NCI-H1694 treated with DMSO at 0.1 percent for 48 hours (cell line): Measurements from ENCODE around the gene MAP3K10.
A peak's percentile ranks its signal among the peaks of the same experiment; 100 is the strongest.
"Not testable (repeated sequence)": the region's sequence is repeated elsewhere in the genome, so short reads cannot be mapped to it uniquely, and the experiment has no call there.

Experiments
- DNase-seq: peaks from one replicate; lab custom pipeline; 2025; lab: John Stamatoyannopoulos, UW

The MAP3K10 gene

DNA sequence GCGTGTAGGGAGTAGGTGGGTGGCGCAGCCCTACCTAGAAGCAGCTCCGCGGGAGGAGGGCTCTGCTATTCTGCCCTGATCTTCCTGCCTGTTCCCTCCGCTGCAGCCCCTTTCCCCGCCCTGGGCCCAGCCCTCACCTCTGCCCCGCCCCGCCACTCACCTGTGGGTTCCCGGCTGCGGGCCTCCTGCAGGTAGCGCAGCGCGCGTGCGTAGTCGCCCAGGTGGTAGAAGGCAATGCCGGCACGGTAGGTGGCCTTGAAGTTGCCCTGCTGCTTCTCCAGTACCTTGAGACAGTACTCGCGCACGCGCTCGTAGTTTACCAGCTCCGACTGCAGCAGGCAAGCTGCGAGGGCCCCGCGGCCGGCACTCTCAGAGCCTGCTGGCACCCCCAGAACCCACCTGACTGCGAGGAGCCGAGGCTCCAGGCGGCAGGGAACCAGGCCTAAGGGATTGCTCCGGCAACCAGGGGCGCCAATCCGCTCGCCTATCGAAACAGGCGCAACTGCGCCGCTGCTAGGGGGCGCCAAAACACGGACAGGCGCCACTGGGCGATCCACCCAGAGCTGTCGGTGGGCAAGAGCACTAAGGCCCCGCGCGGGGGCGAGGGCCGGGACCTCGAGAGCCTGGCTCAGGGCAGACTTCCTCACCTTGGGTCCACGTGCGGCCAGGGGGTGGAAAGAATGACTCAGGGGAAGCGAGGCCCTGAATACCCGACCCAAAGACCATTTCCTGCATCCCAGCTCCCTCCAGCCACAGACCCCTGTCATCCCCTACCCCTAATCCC lies 26.0 kb downstream of the MAP3K10 start:
- peak; percentile 6 for DNase-seq

DNA sequence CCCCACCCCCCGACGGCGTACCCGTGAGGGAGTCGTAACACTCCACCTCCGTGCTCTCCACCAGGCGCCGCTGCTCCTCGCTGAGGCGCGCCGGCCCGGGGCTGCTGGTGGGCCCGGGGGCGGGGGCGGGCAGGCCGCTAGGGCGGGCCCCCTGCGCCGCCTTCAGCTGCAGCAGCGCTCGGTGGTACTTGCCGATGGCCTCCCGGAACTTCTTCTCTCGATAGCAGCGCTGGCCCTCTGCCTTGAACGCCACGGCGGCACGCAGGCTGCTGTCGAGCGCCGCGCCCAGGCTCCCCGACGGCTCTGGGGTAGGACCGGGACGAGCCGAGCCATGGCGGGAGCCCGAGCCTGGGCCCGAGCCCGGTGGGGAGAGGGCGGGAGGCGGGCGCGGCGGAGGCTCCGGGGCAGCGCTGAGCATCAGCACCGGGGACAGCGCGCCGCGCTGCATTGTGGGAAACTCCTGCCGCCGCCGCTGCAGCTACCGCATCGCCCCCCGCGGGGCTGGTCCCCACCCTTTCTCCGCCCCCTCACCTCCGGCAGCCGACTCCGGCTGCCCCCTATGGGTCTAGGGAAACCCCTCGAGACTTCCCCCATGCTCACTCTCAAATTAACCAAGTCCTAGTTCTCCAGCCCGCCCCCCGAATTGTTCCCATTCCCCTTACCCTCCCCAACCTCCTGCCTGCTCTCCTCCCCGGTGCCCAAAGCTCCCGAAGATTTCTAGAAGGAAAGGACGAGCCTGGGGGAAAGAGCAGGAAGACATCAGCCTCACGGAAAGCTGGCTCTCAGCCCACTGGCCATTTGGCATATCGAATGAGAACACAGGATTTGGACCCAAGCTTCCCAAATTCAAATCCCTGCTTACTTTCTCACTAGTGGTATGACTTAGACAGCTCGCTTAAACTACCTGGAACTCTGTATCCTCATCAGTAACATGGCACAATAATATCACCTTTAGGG lies 27.0 kb downstream of the MAP3K10 start, which contains the start of gene TTC9B:
TTC9B (minus strand) TSS at position 451 of the 957 bp plus-strand sequence; CDS start at position 448, 3 bp downstream.
- DNase-seq: no peak

DNA sequence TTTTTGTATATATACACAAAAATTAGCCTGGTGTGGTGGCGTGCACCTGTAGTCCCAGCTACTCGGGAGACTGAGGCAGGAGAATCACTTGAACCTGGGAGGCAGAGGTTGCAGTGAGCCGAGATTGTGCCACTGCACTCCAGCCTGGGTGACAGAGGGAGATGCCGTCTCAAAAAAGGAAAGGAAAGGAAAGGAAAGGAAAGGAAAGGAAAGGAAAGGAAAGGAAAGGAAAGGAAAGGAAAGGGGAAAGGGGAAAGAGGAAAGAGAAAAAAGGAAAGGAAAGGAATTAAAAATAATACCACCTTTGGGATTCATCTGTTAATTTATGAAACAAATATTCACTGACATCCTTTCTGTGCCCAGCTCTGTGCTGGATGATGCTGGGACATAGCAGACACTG lies 27.8 kb downstream of the MAP3K10 start:
- not testable (repeated sequence) for DNase-seq

DNA sequence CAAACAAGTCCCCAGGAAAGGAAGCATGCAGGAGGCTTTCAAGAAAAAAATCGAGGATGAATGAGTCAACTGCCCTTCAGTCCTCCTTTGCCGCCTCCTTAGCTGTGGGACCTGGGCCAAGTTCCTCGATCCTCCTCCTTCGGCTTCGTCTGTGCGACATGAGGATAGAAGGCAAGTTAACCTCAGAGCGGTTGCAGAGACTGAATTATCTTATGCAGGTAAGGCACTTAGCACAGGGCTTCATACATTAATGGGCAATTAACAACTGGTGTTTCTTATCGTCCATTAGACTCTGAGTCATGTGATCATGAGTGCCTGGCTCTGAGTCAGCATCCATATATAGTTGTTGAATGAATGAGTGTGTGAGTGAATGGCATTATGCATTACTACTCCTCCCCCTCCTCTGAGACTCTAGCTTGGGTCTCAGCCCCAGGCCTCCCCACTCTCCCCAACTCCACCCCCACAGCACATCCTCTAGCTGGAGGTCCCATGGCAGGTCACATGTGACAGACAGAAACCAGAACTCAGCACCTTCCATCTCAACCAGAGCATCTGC lies 28.6 kb downstream of the MAP3K10 start:
- DNase-seq: no peak

DNA sequence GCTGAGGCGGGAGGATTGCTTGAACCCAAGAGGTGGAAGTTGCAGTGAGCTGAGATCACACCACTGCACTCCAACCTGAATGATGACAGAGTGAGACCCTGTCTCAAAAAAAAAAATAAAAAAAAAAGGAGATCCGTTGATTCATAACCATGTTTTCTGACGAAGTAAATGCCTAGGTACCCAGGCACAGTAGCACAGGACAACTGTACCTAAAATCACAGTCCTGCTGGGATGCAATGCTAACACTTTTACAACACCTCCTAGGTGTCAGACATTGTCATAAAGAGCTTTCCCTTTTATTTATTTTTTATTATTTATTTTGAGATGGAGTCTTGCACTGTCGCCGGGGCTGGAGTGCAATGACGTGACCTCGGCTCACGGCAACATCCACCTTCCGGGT lies 29.4 kb downstream of the MAP3K10 start:
- no peak for DNase-seq

DNA sequence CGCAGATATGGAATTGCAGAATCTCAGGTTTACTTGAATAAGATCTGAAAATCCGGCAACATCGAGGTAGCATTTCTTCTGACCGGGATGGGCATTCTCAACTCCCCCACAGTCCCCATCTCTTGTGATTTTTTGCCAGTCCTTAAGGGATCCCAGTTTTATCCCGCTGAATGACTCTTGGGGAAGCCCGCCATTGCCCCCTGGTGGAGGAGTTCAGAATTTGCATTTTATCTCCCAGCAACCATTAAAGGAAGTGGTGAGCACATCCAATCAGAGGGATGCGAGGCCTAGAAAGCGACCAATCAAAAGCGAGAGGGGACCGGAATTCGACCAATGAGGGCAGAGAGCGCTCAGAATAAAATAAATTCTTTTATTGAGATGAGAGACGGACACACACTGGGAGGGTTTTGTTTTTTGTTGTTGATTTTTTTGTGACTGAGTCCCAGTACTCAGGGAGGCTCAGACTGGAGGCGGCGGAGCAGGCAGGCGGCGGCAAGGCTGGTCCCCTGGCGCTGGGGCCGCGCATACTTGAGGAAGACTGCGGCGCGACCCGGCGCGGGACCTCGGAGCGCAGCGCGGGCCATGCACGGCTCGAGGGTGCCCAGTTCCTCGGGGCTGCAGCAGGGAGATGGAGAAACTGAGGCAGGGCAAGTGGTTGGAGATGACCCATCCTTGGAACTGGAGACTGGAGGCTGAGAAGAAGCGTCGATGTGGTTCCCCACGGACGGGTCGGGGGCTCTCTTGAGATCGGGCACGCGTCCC lies 30.8 kb downstream of the MAP3K10 start:
- peak; percentile 86 for DNase-seq

DNA sequence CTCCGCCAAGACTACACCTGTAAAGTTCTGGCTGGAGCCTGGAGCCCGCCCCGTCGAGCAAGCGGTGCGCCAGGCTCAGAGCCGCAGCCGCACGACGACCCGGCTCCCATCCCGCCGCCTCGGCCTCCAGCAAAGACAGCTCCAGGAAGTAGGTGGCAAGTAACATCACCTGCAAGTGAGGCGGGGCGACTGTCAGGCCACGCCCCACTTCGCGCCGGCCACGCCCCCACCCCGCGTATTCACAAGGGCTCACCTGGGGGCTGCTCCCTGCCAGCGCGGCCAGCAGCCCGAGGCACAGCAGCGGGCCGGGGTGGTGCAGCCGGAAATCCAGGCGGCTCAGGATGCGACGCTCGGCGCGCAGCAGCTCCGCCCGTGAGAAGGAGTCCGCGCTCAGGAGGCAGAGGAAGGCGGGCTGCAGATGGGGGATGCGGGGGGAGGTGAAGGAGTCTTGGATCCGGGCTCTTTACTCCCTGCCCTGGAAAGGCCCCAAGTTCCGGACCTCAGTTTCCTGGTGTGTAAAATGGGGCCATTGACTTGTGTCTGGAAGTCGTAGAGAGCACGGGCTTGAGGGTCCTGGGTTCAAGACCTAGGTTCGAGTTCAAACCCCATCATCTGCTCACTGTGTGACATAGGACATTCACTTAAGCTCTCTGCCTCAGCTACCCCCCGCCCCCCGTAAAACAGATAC lies 32.1 kb downstream of the MAP3K10 start:
- DNase-seq: no peak

DNA sequence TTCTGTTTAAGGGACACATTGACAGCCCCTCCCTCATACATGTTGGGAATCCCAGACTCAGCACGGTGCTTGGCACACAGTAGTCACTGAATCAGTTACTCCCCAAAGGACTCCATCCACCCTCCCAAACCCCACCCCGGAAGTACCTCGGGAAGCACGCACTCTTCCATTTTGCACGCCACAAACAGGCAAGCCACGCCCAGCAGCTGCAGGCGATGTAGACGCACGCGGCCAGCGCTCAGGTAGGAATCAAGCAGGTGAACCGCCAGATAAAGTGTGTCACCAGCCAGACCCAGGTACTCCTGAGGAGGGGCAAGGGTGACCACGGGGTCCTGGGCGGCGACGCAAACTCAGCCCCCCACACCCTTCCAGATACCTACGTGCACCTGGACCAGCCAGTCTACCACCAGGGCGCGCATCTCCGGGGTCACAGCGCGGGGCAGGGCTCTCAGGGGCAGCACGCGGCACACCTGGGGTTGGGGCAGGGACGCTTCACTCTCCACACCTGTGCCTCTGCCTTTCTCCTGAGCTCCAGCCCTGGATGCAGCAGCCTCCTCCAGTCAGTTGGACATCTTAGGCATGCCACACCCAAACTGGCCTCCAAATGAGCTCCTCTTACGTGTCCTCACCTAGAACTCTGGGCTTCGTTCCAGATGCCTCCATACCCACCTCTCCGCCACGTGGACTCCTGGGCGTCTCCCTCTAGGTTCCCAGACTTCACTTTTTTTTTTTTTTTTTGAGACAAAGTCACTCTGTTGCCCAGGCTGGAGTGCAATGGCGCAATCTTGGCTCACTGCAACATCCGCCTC lies 33.3 kb downstream of the MAP3K10 start:
- DNase-seq: no peak

DNA sequence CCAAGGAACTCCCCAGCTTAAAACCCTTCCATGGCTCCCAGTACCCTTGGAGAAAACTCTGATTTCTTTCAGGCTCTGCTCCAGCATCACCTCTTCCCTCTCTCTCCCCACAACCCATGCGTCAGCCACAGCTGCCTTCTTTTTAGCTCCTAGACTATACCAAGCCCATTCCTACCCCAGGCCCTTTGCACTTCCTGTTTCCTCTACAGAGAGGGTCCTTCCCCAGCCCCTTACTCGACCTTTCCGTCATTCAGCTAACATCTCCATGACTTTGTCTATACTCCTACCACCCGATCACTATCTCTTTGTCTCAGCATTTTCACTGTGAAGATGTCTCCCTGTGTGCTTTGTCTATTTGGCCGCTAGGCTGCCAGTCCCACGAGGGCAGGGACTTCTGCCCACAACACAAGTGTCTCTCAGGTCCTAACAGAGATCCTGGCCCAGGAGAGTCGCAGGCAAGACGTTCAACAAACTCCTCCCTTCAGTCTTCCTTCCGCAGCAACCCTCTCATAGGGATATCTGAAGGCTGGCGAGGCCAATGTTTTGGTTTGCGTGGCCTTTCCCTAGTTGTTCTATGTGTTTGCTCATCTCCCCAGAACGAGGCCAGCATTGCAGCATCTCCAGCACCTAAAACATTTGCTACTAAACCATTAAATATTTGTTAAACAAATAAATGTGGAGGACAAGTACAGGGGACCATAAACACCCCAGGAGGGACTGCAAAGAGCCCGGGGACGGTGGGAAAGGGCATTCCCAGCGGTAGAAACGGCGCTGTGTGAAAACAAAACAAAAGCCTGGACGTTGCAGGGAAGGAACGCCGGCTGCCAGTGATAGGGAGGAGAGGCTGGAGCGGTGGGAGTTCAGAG lies 34.4 kb downstream of the MAP3K10 start:
- DNase-seq: no peak

DNA sequence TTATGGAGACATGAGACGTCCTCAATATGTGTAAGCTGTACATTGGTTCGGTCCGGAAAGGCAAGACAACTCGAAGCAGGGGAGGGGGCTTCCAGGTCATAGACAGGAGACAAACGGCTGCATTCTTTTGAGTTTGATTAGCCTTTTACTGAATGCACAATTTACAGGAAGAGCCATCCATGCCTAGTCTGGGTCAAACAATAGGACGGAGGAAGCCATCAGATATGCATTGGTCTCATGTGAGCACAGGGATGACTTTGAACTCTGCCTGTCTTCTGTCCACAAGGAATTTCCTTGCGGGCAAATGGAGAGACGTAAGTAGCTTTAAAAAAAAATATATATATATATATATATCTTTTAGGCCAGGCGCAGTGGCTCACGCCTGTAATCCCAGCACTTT lies 37.1 kb downstream of the MAP3K10 start:
- no peak for DNase-seq

DNA sequence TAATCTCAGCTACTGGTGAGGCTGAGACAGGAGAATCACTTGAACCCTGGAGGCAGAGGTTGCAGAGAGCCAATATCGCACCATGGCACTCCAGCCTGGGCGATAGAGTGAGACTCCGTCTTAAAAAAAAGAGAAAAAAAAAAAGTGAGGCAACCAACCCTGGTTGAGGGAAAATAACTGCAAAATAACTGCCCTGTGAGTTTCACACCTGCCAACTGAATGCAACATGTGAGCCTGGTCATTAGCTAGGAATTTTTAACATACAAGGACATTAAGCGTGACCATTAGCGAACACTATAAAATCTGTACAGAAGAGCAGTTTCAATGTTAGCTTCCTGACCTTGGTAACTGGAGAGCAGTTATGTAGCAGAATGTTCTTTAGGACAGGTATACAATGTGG lies 37.6 kb downstream of the MAP3K10 start:
- no peak for DNase-seq

DNA sequence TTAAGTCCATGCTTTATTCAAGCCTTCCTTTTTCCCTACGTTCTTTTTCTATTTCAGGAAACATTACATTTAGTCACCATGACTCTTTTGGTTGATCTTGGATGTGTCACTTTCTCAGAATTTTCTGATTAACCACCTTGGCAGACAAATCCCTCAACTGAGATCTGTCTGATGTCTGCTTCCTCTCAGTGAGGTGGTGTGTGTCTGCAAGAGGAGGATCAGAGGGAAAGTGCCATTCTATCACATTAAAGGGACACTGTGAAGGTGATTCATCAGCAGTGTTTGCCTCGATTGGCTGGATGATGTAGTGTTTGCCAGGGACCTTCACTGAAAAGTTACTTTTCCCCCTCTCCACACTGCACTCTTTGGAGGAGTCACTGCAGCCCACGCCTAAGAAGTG lies 38.3 kb downstream of the MAP3K10 start:
- DNase-seq: no peak

DNA sequence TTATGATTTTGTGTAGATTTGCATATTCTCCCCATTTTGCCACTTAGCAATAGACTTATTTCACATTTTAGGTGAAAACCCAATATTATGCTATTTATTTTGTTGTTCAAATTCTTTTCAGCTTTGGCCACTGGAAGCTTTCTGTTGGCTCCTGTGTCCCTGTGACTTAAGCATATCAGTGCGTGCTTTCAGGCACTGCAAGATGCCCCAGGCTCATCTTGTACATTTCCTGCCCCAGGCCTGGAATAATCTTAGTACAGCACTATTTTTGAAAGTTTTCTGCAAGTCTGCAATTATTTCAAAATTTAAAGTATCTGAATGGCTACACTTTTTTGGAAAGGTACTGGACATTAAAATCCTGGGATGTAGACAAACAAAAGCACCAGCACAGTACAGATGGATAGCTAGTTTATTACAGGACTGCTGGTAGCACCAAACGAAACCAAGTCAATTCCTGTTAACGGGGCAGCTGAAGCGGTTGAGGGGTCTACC lies 38.7 kb downstream of the MAP3K10 start:
- DNase-seq: no peak

DNA sequence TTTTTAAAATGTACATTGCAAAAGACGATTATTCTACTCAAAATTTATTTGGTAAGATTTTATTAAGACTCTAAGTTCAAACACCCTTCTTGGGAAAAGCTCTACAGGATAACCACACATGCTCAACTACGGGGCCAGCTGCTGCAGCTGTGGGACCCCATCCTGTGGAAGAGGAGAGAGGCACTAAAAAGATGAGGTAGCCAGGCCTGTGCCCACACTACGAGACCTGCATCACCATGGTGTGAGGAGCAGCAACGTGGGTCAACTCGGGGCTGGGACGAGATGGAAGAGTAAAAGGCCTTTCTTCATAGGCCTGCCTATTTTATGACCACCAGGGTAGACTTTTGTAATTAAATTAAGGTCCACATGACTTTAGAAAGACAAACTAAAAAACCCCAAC lies 39.8 kb downstream of the MAP3K10 start:
- no peak for DNase-seq

DNA sequence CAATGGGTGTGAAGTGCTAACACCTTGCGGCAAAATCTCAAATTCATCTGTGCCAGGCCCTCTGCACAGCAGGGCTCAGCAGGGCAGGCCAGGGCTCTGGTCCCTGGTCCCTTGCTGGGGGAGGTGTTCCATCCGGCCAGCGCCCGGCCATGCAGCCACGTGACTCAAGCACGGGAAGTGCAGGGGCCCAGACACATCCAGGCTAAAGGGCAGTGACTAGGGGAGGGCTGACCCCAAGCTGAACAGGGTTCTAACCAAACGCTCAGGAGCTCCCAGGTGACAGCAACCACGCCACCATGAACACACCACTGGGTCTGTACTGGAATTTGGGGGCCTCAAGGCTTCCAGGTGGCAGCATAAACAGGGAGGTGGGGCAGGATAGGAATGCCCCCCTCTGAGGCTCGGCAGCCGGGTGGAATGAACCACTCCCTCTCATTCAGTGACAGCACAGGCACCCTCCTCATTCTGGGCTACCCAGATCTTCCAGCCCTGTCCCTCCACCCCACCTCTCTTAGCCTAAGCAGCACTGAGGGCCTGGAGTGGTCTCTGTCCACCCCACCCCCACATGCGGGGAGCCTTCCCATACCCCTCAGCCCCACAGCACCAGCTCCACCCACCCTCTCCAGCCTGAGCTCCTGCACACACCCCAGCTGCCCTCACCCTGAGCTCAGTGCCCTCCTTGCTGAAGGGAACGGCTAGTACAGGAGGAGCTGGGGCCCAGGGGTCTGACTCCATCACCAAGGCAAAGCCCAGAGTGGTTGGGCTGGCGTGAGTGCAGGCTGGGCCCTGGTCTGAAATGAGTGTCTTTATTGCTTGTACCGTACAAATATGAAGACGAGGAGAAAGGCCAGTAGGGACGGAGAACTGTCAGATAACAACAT lies 40.6 kb downstream of the MAP3K10 start:
- no peak for DNase-seq

DNA sequence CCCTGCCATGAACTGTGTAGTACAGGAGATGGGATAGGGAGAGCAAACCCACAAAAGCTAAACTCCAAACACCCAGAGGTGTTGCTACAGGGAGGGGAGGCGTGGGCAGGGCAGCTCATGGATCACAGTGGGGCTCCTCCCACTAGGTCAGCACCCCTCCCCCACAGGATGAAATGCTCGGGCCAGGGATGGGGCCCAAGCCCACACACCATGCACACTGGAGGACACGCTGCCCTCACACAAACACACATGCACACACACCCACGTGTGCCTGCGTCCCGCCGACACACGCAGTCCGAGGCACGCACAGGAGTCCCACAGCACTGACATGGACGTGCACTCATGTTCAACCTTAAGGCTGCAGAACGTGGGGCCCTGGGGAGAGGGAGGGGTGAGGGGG lies 41.3 kb downstream of the MAP3K10 start:
- no peak for DNase-seq

DNA sequence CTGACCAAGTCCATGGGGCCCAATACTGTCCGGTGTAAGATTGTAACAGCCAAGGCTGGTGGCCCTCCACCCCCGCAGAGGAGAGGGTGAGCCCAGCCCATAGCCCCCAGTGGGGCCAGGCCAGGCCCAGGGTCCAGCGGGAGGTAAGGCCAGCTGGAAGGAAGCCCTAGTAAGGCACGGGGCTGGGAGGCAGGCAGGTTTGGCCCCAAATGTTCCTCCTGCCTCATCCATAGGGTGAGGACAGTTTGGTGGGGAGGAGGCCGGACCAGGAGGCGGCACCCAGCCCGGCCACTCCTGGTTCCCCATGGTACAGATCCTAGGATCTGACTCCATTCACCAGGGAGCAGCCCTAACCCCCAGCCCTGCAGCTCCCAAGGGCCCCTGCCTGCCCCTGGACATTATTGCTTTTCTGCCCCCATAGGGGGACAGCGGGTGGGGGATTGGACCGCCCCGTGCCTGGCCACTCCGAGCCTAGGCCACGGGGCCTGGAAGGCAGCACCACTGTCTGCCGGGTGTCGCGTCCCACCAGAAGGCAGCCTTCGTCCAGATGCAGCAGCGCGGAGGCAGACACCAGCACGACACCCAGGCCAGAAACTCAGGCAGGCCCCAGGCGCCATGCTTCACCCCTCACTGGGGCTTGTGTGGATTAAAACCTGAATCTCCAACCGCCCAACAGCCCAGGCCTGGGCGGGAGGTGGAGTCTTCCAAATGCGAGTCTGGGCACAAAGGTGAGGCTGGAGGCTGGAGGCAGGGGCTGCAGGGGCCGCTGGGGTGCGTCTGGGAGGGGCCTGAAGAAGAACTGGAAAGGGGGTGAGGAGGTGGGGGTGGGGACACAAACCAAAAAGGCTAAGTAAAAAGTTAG lies 42.0 kb downstream of the MAP3K10 start:
- no peak for DNase-seq
